ENCODE data around the gene APOE.
"Not testable (repeated sequence)": the region's sequence is repeated elsewhere in the genome, so short reads cannot be mapped to it uniquely, and the experiment has no call there.

The APOE gene

GRCh38 chr19:44905437-44906160 is at the start of gene APOE:
Gene APOE (plus strand): TSS chr19:44905796. CDS start chr19:44906625, 829 bp downstream.
- H3K27ac ChIP-seq (ENCODE audit: low read depth, low read length), result peak within 1 kb of the TSS; percentile 37
- H3K4me3 ChIP-seq (ENCODE audit: low read depth in 1 of 5, low read length in 5 of 5), result peak within 1 kb of the TSS; percentile 44 to 74 (median 63)
- H3K9ac ChIP-seq (ENCODE audit: low read length in 5 of 5), result peak within 1 kb of the TSS in 4 of 5 donors; percentile 4 to 74 (median 40)
- H3K27me3 ChIP-seq (ENCODE audit: control insufficient read depth in 5 of 5, insufficient read depth in 4 of 5, low read length in 5 of 5), result peaks cover 0 to 13% (median 7%) of the 10 kb centered on the region in 5 donors
- H3K9me3 ChIP-seq (ENCODE audit: control insufficient read depth in 5 of 5, low read length in 5 of 5), result no peaks in the 10 kb centered on the region
- H3K36me3 ChIP-seq (ENCODE audit: control insufficient read depth in 5 of 5, insufficient read depth in 5 of 5, low read length in 5 of 5), result peaks cover 0 to 27% (median 23%) of the 10 kb centered on the region in 5 donors
- peaks cover 2 to 48% (median 25%) of the 10 kb centered on the region in 5 donors for H3K4me1 ChIP-seq (ENCODE audit: control insufficient read depth in 5 of 5, insufficient read depth in 5 of 5, low read length in 5 of 5)

GRCh38 chr19:44856421-44857083 is 49.0 kb upstream of the APOE start:
- H3K36me3 ChIP-seq (ENCODE audit: control insufficient read depth in 5 of 5, insufficient read depth in 5 of 5, low read length in 5 of 5), result peaks cover 0 to 9% (median 3%) of the 10 kb centered on the region in 5 donors
- H3K4me3 ChIP-seq (ENCODE audit: low read depth in 1 of 5, low read length in 5 of 5), result no peak overlapping the region
- H3K27ac ChIP-seq (ENCODE audit: low read depth, low read length), result peak overlapping the region; percentile 17
- peaks cover 0 to 41% (median 11%) of the 10 kb centered on the region in 5 donors for H3K4me1 ChIP-seq (ENCODE audit: control insufficient read depth in 5 of 5, insufficient read depth in 5 of 5, low read length in 5 of 5)
- no peaks in the 10 kb centered on the region for H3K27me3 ChIP-seq (ENCODE audit: control insufficient read depth in 5 of 5, insufficient read depth in 4 of 5, low read length in 5 of 5)
- H3K9ac ChIP-seq (ENCODE audit: low read length in 5 of 5), result peak overlapping the region in 1 of 5 donors; percentile 8
- no peaks in the 10 kb centered on the region for H3K9me3 ChIP-seq (ENCODE audit: control insufficient read depth in 5 of 5, low read length in 5 of 5)

GRCh38 chr19:44857837-44858236 is 47.8 kb upstream of the APOE start:
- no peak overlapping the region for H3K9ac ChIP-seq (ENCODE audit: low read length in 5 of 5)
- no peak overlapping the region for H3K27ac ChIP-seq (ENCODE audit: low read depth, low read length)
- no peaks in the 10 kb centered on the region for H3K27me3 ChIP-seq (ENCODE audit: control insufficient read depth in 5 of 5, insufficient read depth in 4 of 5, low read length in 5 of 5)
- no peak overlapping the region for H3K4me3 ChIP-seq (ENCODE audit: low read depth in 1 of 5, low read length in 5 of 5)
- H3K4me1 ChIP-seq (ENCODE audit: control insufficient read depth in 5 of 5, insufficient read depth in 5 of 5, low read length in 5 of 5), result peaks cover 0 to 38% (median 11%) of the 10 kb centered on the region in 5 donors
- peaks cover 0 to 7% (median 3%) of the 10 kb centered on the region in 5 donors for H3K36me3 ChIP-seq (ENCODE audit: control insufficient read depth in 5 of 5, insufficient read depth in 5 of 5, low read length in 5 of 5)
- no peaks in the 10 kb centered on the region for H3K9me3 ChIP-seq (ENCODE audit: control insufficient read depth in 5 of 5, low read length in 5 of 5)

- not testable (repeated sequence) for H3K27me3 ChIP-seq (ENCODE audit: control insufficient read depth in 5 of 5, insufficient read depth in 4 of 5, low read length in 5 of 5); H3K4me3 ChIP-seq (ENCODE audit: low read depth in 1 of 5, low read length in 5 of 5); H3K9ac ChIP-seq (ENCODE audit: low read length in 5 of 5); H3K9me3 ChIP-seq (ENCODE audit: control insufficient read depth in 5 of 5, low read length in 5 of 5); H3K27ac ChIP-seq (ENCODE audit: low read depth, low read length)
- H3K36me3 ChIP-seq (ENCODE audit: control insufficient read depth in 5 of 5, insufficient read depth in 5 of 5, low read length in 5 of 5), result peaks cover 0 to 18% (median 12%) of the 10 kb centered on the region in 5 donors
- peaks cover 0 to 34% (median 6%) of the 10 kb centered on the region in 5 donors for H3K4me1 ChIP-seq (ENCODE audit: control insufficient read depth in 5 of 5, insufficient read depth in 5 of 5, low read length in 5 of 5)
These were observed 44.0 kb upstream of the APOE start for GRCh38 chr19:44861576-44861975.

GRCh38 chr19:44863990-44864389 is 41.6 kb upstream of the APOE start:
- Histone ChIP-seq H3K9ac (ENCODE audit: low read length in 5 of 5) (no peak overlapping the region), H3K9me3 (ENCODE audit: control insufficient read depth in 5 of 5, low read length in 5 of 5) (no peaks in the 10 kb centered on the region), H3K27ac (ENCODE audit: low read depth, low read length) (no peak overlapping the region), H3K4me1 (ENCODE audit: control insufficient read depth in 5 of 5, insufficient read depth in 5 of 5, low read length in 5 of 5) (peaks cover 0 to 32% (median 0%) of the 10 kb centered on the region in 5 donors), H3K4me3 (ENCODE audit: low read depth in 1 of 5, low read length in 5 of 5) (no peak overlapping the region), H3K27me3 (ENCODE audit: control insufficient read depth in 5 of 5, insufficient read depth in 4 of 5, low read length in 5 of 5) (no peaks in the 10 kb centered on the region), H3K36me3 (ENCODE audit: control insufficient read depth in 5 of 5, insufficient read depth in 5 of 5, low read length in 5 of 5) (peaks cover 0 to 26% (median 17%) of the 10 kb centered on the region in 5 donors)

GRCh38 chr19:44865196-44865767 is 40.3 kb upstream of the APOE start:
- Histone ChIP-seq H3K27me3 (ENCODE audit: control insufficient read depth in 5 of 5, insufficient read depth in 4 of 5, low read length in 5 of 5) (no peaks in the 10 kb centered on the region), H3K27ac (ENCODE audit: low read depth, low read length) (peak overlapping the region; percentile 44), H3K9me3 (ENCODE audit: control insufficient read depth in 5 of 5, low read length in 5 of 5) (no peaks in the 10 kb centered on the region), H3K4me1 (ENCODE audit: control insufficient read depth in 5 of 5, insufficient read depth in 5 of 5, low read length in 5 of 5) (peaks cover 2 to 34% (median 8%) of the 10 kb centered on the region in 5 donors), H3K9ac (ENCODE audit: low read length in 5 of 5) (no peak overlapping the region), H3K36me3 (ENCODE audit: control insufficient read depth in 5 of 5, insufficient read depth in 5 of 5, low read length in 5 of 5) (peaks cover 0 to 26% (median 14%) of the 10 kb centered on the region in 5 donors), H3K4me3 (ENCODE audit: low read depth in 1 of 5, low read length in 5 of 5) (no peak overlapping the region)

GRCh38 chr19:44866664-44867063 is 38.9 kb upstream of the APOE start:
- no peaks in the 10 kb centered on the region for H3K27me3 ChIP-seq (ENCODE audit: control insufficient read depth in 5 of 5, insufficient read depth in 4 of 5, low read length in 5 of 5)
- H3K4me1 ChIP-seq (ENCODE audit: control insufficient read depth in 5 of 5, insufficient read depth in 5 of 5, low read length in 5 of 5), result peaks cover 2 to 39% (median 10%) of the 10 kb centered on the region in 5 donors
- peaks cover 0 to 29% (median 18%) of the 10 kb centered on the region in 5 donors for H3K36me3 ChIP-seq (ENCODE audit: control insufficient read depth in 5 of 5, insufficient read depth in 5 of 5, low read length in 5 of 5)
- no peak overlapping the region for H3K4me3 ChIP-seq (ENCODE audit: low read depth in 1 of 5, low read length in 5 of 5)
- H3K9me3 ChIP-seq (ENCODE audit: control insufficient read depth in 5 of 5, low read length in 5 of 5), result no peaks in the 10 kb centered on the region
- H3K9ac ChIP-seq (ENCODE audit: low read length in 5 of 5), result no peak overlapping the region
- H3K27ac ChIP-seq (ENCODE audit: low read depth, low read length), result peak overlapping the region; percentile 44

GRCh38 chr19:44867578-44867977 is 38.0 kb upstream of the APOE start:
- Histone ChIP-seq H3K36me3 (ENCODE audit: control insufficient read depth in 5 of 5, insufficient read depth in 5 of 5, low read length in 5 of 5) (peaks cover 3 to 38% (median 27%) of the 10 kb centered on the region in 5 donors), H3K27ac (ENCODE audit: low read depth, low read length) (peak overlapping the region; percentile 58), H3K4me3 (ENCODE audit: low read depth in 1 of 5, low read length in 5 of 5) (no peak overlapping the region), H3K9ac (ENCODE audit: low read length in 5 of 5) (no peak overlapping the region), H3K27me3 (ENCODE audit: control insufficient read depth in 5 of 5, insufficient read depth in 4 of 5, low read length in 5 of 5) (no peaks in the 10 kb centered on the region), H3K9me3 (ENCODE audit: control insufficient read depth in 5 of 5, low read length in 5 of 5) (no peaks in the 10 kb centered on the region), H3K4me1 (ENCODE audit: control insufficient read depth in 5 of 5, insufficient read depth in 5 of 5, low read length in 5 of 5) (peaks cover 2 to 47% (median 13%) of the 10 kb centered on the region in 5 donors)

- H3K36me3 ChIP-seq (ENCODE audit: control insufficient read depth in 5 of 5, insufficient read depth in 5 of 5, low read length in 5 of 5), result peaks cover 3 to 59% (median 47%) of the 10 kb centered on the region in 5 donors
- H3K27ac ChIP-seq (ENCODE audit: low read depth, low read length), result peak overlapping the region; percentile 76
- no peaks in the 10 kb centered on the region for H3K27me3 ChIP-seq (ENCODE audit: control insufficient read depth in 5 of 5, insufficient read depth in 4 of 5, low read length in 5 of 5)
- peak overlapping the region in 3 of 5 donors; percentile 19 to 48 (median 34) for H3K9ac ChIP-seq (ENCODE audit: low read length in 5 of 5)
- H3K4me3 ChIP-seq (ENCODE audit: low read depth in 1 of 5, low read length in 5 of 5), result no peak overlapping the region
- H3K4me1 ChIP-seq (ENCODE audit: control insufficient read depth in 5 of 5, insufficient read depth in 5 of 5, low read length in 5 of 5), result peaks cover 2 to 58% (median 16%) of the 10 kb centered on the region in 5 donors
- H3K9me3 ChIP-seq (ENCODE audit: control insufficient read depth in 5 of 5, low read length in 5 of 5), result no peaks in the 10 kb centered on the region
These were observed 35.7 kb upstream of the APOE start for GRCh38 chr19:44869733-44870470.
